Erythroblast (primary cell): ENCODE data around the gene EHMT1.

ENCODE experiments used
- GATA1 ChIP-seq: IDR thresholded peaks from 2 replicates; pipeline ENCODE4 v1.6.1; 2011; ENCODE audit warnings: low read depth, mild to moderate bottlenecking, control low read depth, low read length, moderate library complexity
- POLR2A ChIP-seq: IDR thresholded peaks from 2 replicates; pipeline ENCODE4 v1.6.1; 2011; ENCODE audit warnings: mild to moderate bottlenecking, low read length

GRCh38 chr9:137588891-137589290 is 29.9 kb upstream of the EHMT1 start:
- TF ChIP-seq POLR2A = no peak
- no peak for TF ChIP-seq GATA1
